Measurements from ENCODE around the gene SBK2.
A peak's percentile ranks its signal among the peaks of the same experiment; 100 is the strongest.
"Not testable (repeated sequence)": the region's sequence is repeated elsewhere in the genome, so short reads cannot be mapped to it uniquely, and the experiment has no call there.

Gene SBK2

GRCh38 chr19:55502197-55502952 is 34.6 kb downstream of the SBK2 start:
- Histone ChIP-seq H3K27me3 (no peaks in the 10 kb centered on the region), H3K4me2 (no peak overlapping the region), H4K20me1 (no peaks in the 10 kb centered on the region), H3K4me3 (no peak overlapping the region), H3K36me3 (no peaks in the 10 kb centered on the region), H3K4me1 (peaks cover 7 to 35% (median 16%) of the 10 kb centered on the region in 10 experiments; a peak in 19 of 20 replicates), H3K27ac (no peak overlapping the region), H3K9ac (no peak overlapping the region), H3K9me3 (replicated peaks in 1 of 11) (peaks cover 0 to 4% (median 0%) of the 10 kb centered on the region in 11 experiments; a peak in 1 of 22 replicates)
- TF ChIP-seq Cebpa-rat (IDR thresholded peaks at IDR 0.05), result no peak

GRCh38 chr19:55500368-55500952 is 36.5 kb downstream of the SBK2 start:
- no peaks in the 10 kb centered on the region for H3K36me3 ChIP-seq
- no peak overlapping the region for H3K4me3 ChIP-seq
- peaks cover 0 to 4% (median 0%) of the 10 kb centered on the region in 11 experiments; a peak in 1 of 22 replicates for H3K9me3 ChIP-seq (replicated peaks in 1 of 11)
- peak overlapping the region in 5 of 11 experiments; percentile 7 to 35 (median 29); a peak in 5 of 22 replicates for H3K4me2 ChIP-seq
- no peaks in the 10 kb centered on the region for H3K27me3 ChIP-seq
- no peak overlapping the region for H3K27ac ChIP-seq
- TF ChIP-seq Cebpa-rat (IDR thresholded peaks at IDR 0.05), result no peak
- H3K9ac ChIP-seq, result no peak overlapping the region
- peaks cover 7 to 36% (median 16%) of the 10 kb centered on the region in 10 experiments; a peak in 19 of 20 replicates for H3K4me1 ChIP-seq
- H4K20me1 ChIP-seq, result no peaks in the 10 kb centered on the region

- no peaks in the 10 kb centered on the region for H3K27me3 ChIP-seq
- H3K9me3 ChIP-seq (replicated peaks in 1 of 11), result peaks cover 0 to 3% (median 0%) of the 10 kb centered on the region in 11 experiments; a peak in 1 of 22 replicates
- no peak overlapping the region for H3K4me3 ChIP-seq
- peaks cover 10 to 32% (median 16%) of the 10 kb centered on the region in 10 experiments for H3K4me1 ChIP-seq
- H3K27ac ChIP-seq, result no peak overlapping the region
- peak overlapping the region in 1 of 11 experiments; percentile 7; a peak in 1 of 22 replicates for H3K4me2 ChIP-seq
- H3K36me3 ChIP-seq, result no peaks in the 10 kb centered on the region
- H3K9ac ChIP-seq, result no peak overlapping the region
- TF ChIP-seq Cebpa-rat (IDR thresholded peaks at IDR 0.05), result no peak
- no peaks in the 10 kb centered on the region for H4K20me1 ChIP-seq
Measured at GRCh38 chr19:55498246-55498840, 38.6 kb downstream of the SBK2 start.

GRCh38 chr19:55497763-55498162 is 39.2 kb downstream of the SBK2 start:
- H3K36me3 ChIP-seq, result no peaks in the 10 kb centered on the region
- no peaks in the 10 kb centered on the region for H3K9me3 ChIP-seq (replicated peaks in 1 of 11)
- no peak overlapping the region for H3K4me2 ChIP-seq
- H3K4me1 ChIP-seq, result peaks cover 7 to 30% (median 14%) of the 10 kb centered on the region in 10 experiments; a peak in 18 of 20 replicates
- H3K9ac ChIP-seq, result no peak overlapping the region
- no peaks in the 10 kb centered on the region for H3K27me3 ChIP-seq
- no peak overlapping the region for H3K27ac ChIP-seq
- TF ChIP-seq Cebpa-rat (IDR thresholded peaks at IDR 0.05), result no peak
- no peaks in the 10 kb centered on the region for H4K20me1 ChIP-seq
- no peak overlapping the region for H3K4me3 ChIP-seq

GRCh38 chr19:55496820-55497219 is 40.1 kb downstream of the SBK2 start:
- not testable (repeated sequence) for H3K27me3 ChIP-seq; H3K36me3 ChIP-seq; H4K20me1 ChIP-seq; H3K27ac ChIP-seq; H3K4me3 ChIP-seq; H3K4me2 ChIP-seq; H3K9me3 ChIP-seq (replicated peaks in 1 of 11)
- H3K4me1 ChIP-seq, result peaks cover 7 to 32% (median 14%) of the 10 kb centered on the region in 10 experiments; a peak in 18 of 20 replicates
- peak overlapping the region in 1 of 11 experiments; percentile 13; a peak in 1 of 22 replicates for H3K9ac ChIP-seq

- Histone ChIP-seq H4K20me1 (no peaks in the 10 kb centered on the region), H3K27ac (no peak overlapping the region), H3K9me3 (replicated peaks in 1 of 11) (no peaks in the 10 kb centered on the region), H3K36me3 (no peaks in the 10 kb centered on the region), H3K4me2 (no peak overlapping the region), H3K27me3 (no peaks in the 10 kb centered on the region), H3K9ac (no peak overlapping the region), H3K4me1 (peaks cover 8 to 35% (median 16%) of the 10 kb centered on the region in 10 experiments; a peak in 18 of 20 replicates), H3K4me3 (no peak overlapping the region)
- TF ChIP-seq Cebpa-rat (IDR thresholded peaks at IDR 0.05), result no peak
Measured at GRCh38 chr19:55495646-55496349, 41.1 kb downstream of the SBK2 start.

- H3K4me3 ChIP-seq, result no peak overlapping the region
- H3K9me3 ChIP-seq (replicated peaks in 1 of 11), result no peaks in the 10 kb centered on the region
- TF ChIP-seq Cebpa-rat (IDR thresholded peaks at IDR 0.05), result no peak
- H3K36me3 ChIP-seq, result no peaks in the 10 kb centered on the region
- H3K27ac ChIP-seq, result no peak overlapping the region
- peak overlapping the region in 4 of 11 experiments; percentile 7 to 41 (median 20); a peak in 4 of 22 replicates for H3K4me2 ChIP-seq
- H3K9ac ChIP-seq, result 0 out of 22 replicates have a peak overlapping the region, but pooled peaks of 1 of the 11 experiments have one; percentile 10
- no peaks in the 10 kb centered on the region for H3K27me3 ChIP-seq
- H3K4me1 ChIP-seq, result peaks cover 6 to 35% (median 16%) of the 10 kb centered on the region in 10 experiments
- no peaks in the 10 kb centered on the region for H4K20me1 ChIP-seq
Measured at GRCh38 chr19:55494172-55494761, 42.7 kb downstream of the SBK2 start.

- Histone ChIP-seq H3K4me3 (no peak overlapping the region), H3K4me2 (peak overlapping the region in 2 of 11 experiments; percentile 32 to 41; a peak in 1 of 22 replicates), H3K36me3 (no peaks in the 10 kb centered on the region), H3K27ac (no peak overlapping the region), H3K9me3 (replicated peaks in 1 of 11) (no peaks in the 10 kb centered on the region), H4K20me1 (no peaks in the 10 kb centered on the region), H3K4me1 (peaks cover 5 to 39% (median 19%) of the 10 kb centered on the region in 10 experiments), H3K27me3 (no peaks in the 10 kb centered on the region), H3K9ac (0 out of 22 replicates have a peak overlapping the region, but pooled peaks of 1 of the 11 experiments have one; percentile 10)
- no peak for TF ChIP-seq Cebpa-rat (IDR thresholded peaks at IDR 0.05)
Measured at GRCh38 chr19:55493645-55494171, 43.2 kb downstream of the SBK2 start.
